ENCODE measurements around the gene PGS1. TPM values are rescaled to one million over a fixed set of nuclear protein-coding genes. Genes with fewer than 3 reads are reported as not detected.

PGS1 gene
- total RNA-seq, 1 experiment from 2014 or later, result 42.5 TPM

GRCh38 chr17:78367193-78367592 lies 11.3 kb upstream of the PGS1 start:
- ChIA-PET POLR2A (ENCODE audit: low non-redundant PET) (no interaction called here), CTCF (no interaction called here)
- Histone ChIP-seq H3K27me3 (replicated peaks; ENCODE audit: insufficient read depth, low read depth, low read length, poor library complexity) (no peaks in the 10 kb centered on the region), H3K36me3 (ENCODE audit: insufficient read depth, low read length, poor library complexity, severe bottlenecking) (no peaks in the 10 kb centered on the region), H3K4me3 (ENCODE audit: low read depth, low read length, poor library complexity, severe bottlenecking) (no peak overlapping the region), H3K9me3 (ENCODE audit: low read depth, low read length, poor library complexity, severe bottlenecking) (no peaks in the 10 kb centered on the region), H3K27ac (ENCODE audit: low read depth, low read length, poor library complexity, severe bottlenecking) (no peak overlapping the region), H3K4me1 (ENCODE audit: insufficient read depth, low read length, poor library complexity, severe bottlenecking) (no peaks in the 10 kb centered on the region)
- BruUV-seq (replicated peaks), result no TSS peak
- TF ChIP-seq CTCF (conservative IDR thresholded peaks at IDR 0.05; ENCODE audit: low read depth, low read length), result no peak
- TF ChIP-seq EZH2 (IDR thresholded peaks at IDR 0.05; ENCODE audit: borderline replicate concordance, low read depth, low read length, poor library complexity, severe bottlenecking), result no peak
- intact Hi-C loops (cut with micrococcal nuclease; ENCODE audit: unreplicated experiment), result no loop called here
- no peak for DNase-seq (ENCODE audit: low spot score)

DNA sequence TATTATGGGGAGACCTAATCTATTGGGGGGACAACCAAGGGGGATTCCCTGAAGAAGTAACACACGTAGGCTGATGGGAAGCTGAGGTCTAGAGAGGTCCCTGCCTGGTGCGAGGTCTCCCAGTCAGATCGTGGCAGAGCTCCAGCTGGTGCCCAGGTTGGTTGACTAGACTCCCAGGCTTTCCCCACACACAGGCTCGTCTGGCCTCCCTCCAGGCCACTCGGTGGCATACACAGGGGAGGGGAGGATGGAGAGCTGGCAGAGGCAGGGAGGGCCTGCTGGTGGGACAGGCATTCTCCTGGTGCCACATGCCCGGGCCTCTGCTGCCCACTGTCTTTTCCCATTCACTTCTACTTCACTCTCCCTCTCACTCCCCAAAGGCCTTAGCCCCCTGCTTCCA lies 10.1 kb upstream of the PGS1 start:
- intact Hi-C loops (cut with micrococcal nuclease; ENCODE audit: unreplicated experiment), result no loop called here
- Histone ChIP-seq H3K4me1 (ENCODE audit: insufficient read depth, low read length, poor library complexity, severe bottlenecking) (no peaks in the 10 kb centered on the region), H3K9me3 (ENCODE audit: low read depth, low read length, poor library complexity, severe bottlenecking) (no peaks in the 10 kb centered on the region), H3K27me3 (replicated peaks; ENCODE audit: insufficient read depth, low read depth, low read length, poor library complexity) (no peaks in the 10 kb centered on the region), H3K27ac (ENCODE audit: low read depth, low read length, poor library complexity, severe bottlenecking) (no peak overlapping the region), H3K36me3 (ENCODE audit: insufficient read depth, low read length, poor library complexity, severe bottlenecking) (no peaks in the 10 kb centered on the region), H3K4me3 (ENCODE audit: low read depth, low read length, poor library complexity, severe bottlenecking) (no peak overlapping the region)
- CTCF ChIA-PET, result no interaction called here
- POLR2A ChIA-PET (ENCODE audit: low non-redundant PET), result no interaction called here
- no peak for TF ChIP-seq EZH2 (IDR thresholded peaks at IDR 0.05; ENCODE audit: borderline replicate concordance, low read depth, low read length, poor library complexity, severe bottlenecking)
- no peak for TF ChIP-seq CTCF (conservative IDR thresholded peaks at IDR 0.05; ENCODE audit: low read depth, low read length)
- no TSS peak for BruUV-seq (replicated peaks)
- DNase-seq (ENCODE audit: low spot score), result no peak

DNA sequence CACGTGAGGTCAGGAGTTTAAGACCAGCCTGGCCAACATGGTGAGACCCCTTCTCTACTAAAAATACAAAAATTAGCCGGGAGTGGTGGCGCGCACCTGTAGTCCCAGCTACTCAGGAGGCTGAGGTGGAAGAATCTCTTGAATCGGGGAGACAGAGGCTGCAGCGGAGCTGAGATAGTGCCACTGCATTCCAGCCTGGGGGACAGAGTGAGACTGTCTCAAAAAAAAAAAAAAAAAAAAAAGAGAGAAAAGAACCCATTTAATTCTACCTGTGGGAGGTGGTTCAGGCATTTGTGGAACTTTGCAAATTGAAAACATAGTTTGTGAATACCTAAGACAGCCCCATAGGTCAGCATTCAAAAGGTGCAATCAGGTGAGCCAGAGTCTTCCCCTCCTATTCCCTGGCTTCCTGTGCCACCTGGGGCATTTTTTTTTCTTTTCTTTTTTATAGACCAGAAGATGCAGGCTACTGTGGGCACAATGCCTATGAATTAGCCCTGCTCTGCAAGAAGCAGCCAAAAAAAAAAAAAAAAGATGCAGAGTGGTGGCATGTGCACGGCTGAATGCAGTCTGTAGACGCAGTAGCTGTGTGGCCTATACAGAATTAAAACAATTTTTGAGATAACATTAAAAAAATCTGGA lies 9.5 kb upstream of the PGS1 start:
- TF ChIP-seq CTCF (conservative IDR thresholded peaks at IDR 0.05; ENCODE audit: low read depth, low read length) (no peak), EZH2 (IDR thresholded peaks at IDR 0.05; ENCODE audit: borderline replicate concordance, low read depth, low read length, poor library complexity, severe bottlenecking) (no peak)
- no peaks in the 10 kb centered on the region for H3K4me1 ChIP-seq (ENCODE audit: insufficient read depth, low read length, poor library complexity, severe bottlenecking)
- intact Hi-C loops (cut with micrococcal nuclease; ENCODE audit: unreplicated experiment), result no loop called here
- no peak for DNase-seq (ENCODE audit: low spot score)
- POLR2A ChIA-PET (ENCODE audit: low non-redundant PET), result no interaction called here
- no peaks in the 10 kb centered on the region for H3K36me3 ChIP-seq (ENCODE audit: insufficient read depth, low read length, poor library complexity, severe bottlenecking)
- no peaks in the 10 kb centered on the region for H3K27me3 ChIP-seq (replicated peaks; ENCODE audit: insufficient read depth, low read depth, low read length, poor library complexity)
- no TSS peak for BruUV-seq (replicated peaks)
- no peaks in the 10 kb centered on the region for H3K9me3 ChIP-seq (ENCODE audit: low read depth, low read length, poor library complexity, severe bottlenecking)
- H3K4me3 ChIP-seq (ENCODE audit: low read depth, low read length, poor library complexity, severe bottlenecking), result no peak overlapping the region
- CTCF ChIA-PET, result no interaction called here
- no peak overlapping the region for H3K27ac ChIP-seq (ENCODE audit: low read depth, low read length, poor library complexity, severe bottlenecking)
